GM19240 (cell line): ENCODE data around the gene PTPN3.
A peak's percentile ranks its signal among the peaks of the same experiment; 100 is the strongest.

Source experiments
- DNase-seq: peaks from one replicate; pipeline ENCODE4 v3.0.0; 2011; ENCODE audit warnings: low spot score; ENCODE audit not compliant: insufficient read length

Gene PTPN3

GRCh38 chr9:109453210-109453842, 44.8 kb downstream of the PTPN3 start:
- DNase-seq = no peak

- no peak for DNase-seq
Observed at GRCh38 chr9:109452761-109453160, 45.3 kb downstream of the PTPN3 start.

- DNase-seq = no peak
Observed at GRCh38 chr9:109451311-109452025, 46.6 kb downstream of the PTPN3 start.

- DNase-seq = no peak
Observed at GRCh38 chr9:109450346-109450745, 47.8 kb downstream of the PTPN3 start.

- no peak for DNase-seq
Observed at GRCh38 chr9:109449036-109449798, 48.9 kb downstream of the PTPN3 start.

GRCh38 chr9:109448223-109448622, 49.9 kb downstream of the PTPN3 start:
- DNase-seq = no peak

GRCh38 chr9:109447329-109448076, 50.6 kb downstream of the PTPN3 start:
- no peak for DNase-seq

- DNase-seq = no peak
Observed at GRCh38 chr9:109444771-109445320, 53.3 kb downstream of the PTPN3 start.

- DNase-seq = no peak
Observed at GRCh38 chr9:109442716-109443115, 55.4 kb downstream of the PTPN3 start.

- no peak for DNase-seq
Observed at GRCh38 chr9:109441296-109441695, 56.8 kb downstream of the PTPN3 start.

GRCh38 chr9:109440797-109441287, 57.3 kb downstream of the PTPN3 start:
- peak; percentile 73 for DNase-seq

- no peak for DNase-seq
Observed at GRCh38 chr9:109440117-109440515, 58.0 kb downstream of the PTPN3 start.

- DNase-seq = no peak
Observed at GRCh38 chr9:109439378-109440116, 58.6 kb downstream of the PTPN3 start.

- no peak for DNase-seq
Observed at GRCh38 chr9:109437286-109437685, 60.8 kb downstream of the PTPN3 start.

- DNase-seq = no peak
Observed at GRCh38 chr9:109436071-109436470, 62.0 kb downstream of the PTPN3 start.

- DNase-seq = no peak
Observed at GRCh38 chr9:109433476-109433875, 64.6 kb downstream of the PTPN3 start.

GRCh38 chr9:109430231-109430630, 67.9 kb downstream of the PTPN3 start:
- no peak for DNase-seq

- no peak for DNase-seq
Observed at GRCh38 chr9:109428854-109429253, 69.3 kb downstream of the PTPN3 start.

- no peak for DNase-seq
Observed at GRCh38 chr9:109427886-109428285, 70.2 kb downstream of the PTPN3 start.

- DNase-seq = no peak
Observed at GRCh38 chr9:109426626-109427402, 71.3 kb downstream of the PTPN3 start.
